ENCODE measurements around the gene ATXN7L1. TPM values are rescaled to one million over a fixed set of nuclear protein-coding genes. Genes with fewer than 3 reads are reported as not detected.

ATXN7L1 gene
- total RNA-seq, 4 donors from 2014 or later, result 8.0 to 14.1 (median 10.6) TPM

- no peak overlapping the region for H3K4me3 ChIP-seq
- no peaks in the 10 kb centered on the region for H3K9me3 ChIP-seq
- TF ChIP-seq CTCF (IDR thresholded peaks at IDR 0.05) (no peak), POLR2A (IDR thresholded peaks at IDR 0.05) (no peak)
- H3K27me3 ChIP-seq, result no peaks in the 10 kb centered on the region
- H3K27ac ChIP-seq, result no peak overlapping the region
- intact Hi-C loops (cut with DNase I), result no loop called here
- no peak for DNase-seq
- 92 to 96% methylated on average over 8 of the region's 8 CpGs for WGBS, 2 donors
- H3K36me3 ChIP-seq, result peaks cover 8 to 93% (median 18%) of the 10 kb centered on the region in 3 donors
- no peaks in the 10 kb centered on the region for H3K4me1 ChIP-seq
Measured at GRCh38 chr7:105637755-105638154, 238.6 kb downstream of the ATXN7L1 start.

- Histone ChIP-seq H3K27me3 (no peaks in the 10 kb centered on the region), H3K27ac (no peak overlapping the region), H3K9me3 (no peaks in the 10 kb centered on the region), H3K4me1 (no peaks in the 10 kb centered on the region), H3K36me3 (peaks cover 8 to 93% (median 18%) of the 10 kb centered on the region in 3 donors), H3K4me3 (no peak overlapping the region)
- WGBS, 2 donors, result 90 to 94% methylated on average over 5 to 8 of the region's 8 CpGs
- TF ChIP-seq CTCF (IDR thresholded peaks at IDR 0.05) (no peak), POLR2A (IDR thresholded peaks at IDR 0.05) (no peak)
- no peak for DNase-seq
- intact Hi-C loops (cut with DNase I), result no loop called here
Measured at GRCh38 chr7:105636982-105637381, 239.4 kb downstream of the ATXN7L1 start.

- DNase-seq, result no peak
- peaks cover 8 to 93% (median 18%) of the 10 kb centered on the region in 3 donors for H3K36me3 ChIP-seq
- H3K9me3 ChIP-seq, result no peaks in the 10 kb centered on the region
- no peaks in the 10 kb centered on the region for H3K4me1 ChIP-seq
- H3K27me3 ChIP-seq, result no peaks in the 10 kb centered on the region
- H3K27ac ChIP-seq, result no peak overlapping the region
- no peak for TF ChIP-seq CTCF (IDR thresholded peaks at IDR 0.05)
- WGBS, 2 donors, result 72 to 86% methylated on average over 5 of the region's 6 CpGs
- no peak overlapping the region for H3K4me3 ChIP-seq
- intact Hi-C loops (cut with DNase I), result no loop called here
Measured at GRCh38 chr7:105635197-105635596, 241.2 kb downstream of the ATXN7L1 start.

GRCh38 chr7:105625986-105626385 is 250.4 kb downstream of the ATXN7L1 start:
- TF ChIP-seq CTCF (IDR thresholded peaks at IDR 0.05), result no peak
- no peak for TF ChIP-seq POLR2A (IDR thresholded peaks at IDR 0.05)
- WGBS, 2 donors, result 75 to 86% methylated on average over 2 of the region's 2 CpGs
- intact Hi-C loops (cut with DNase I), result no loop called here
- Histone ChIP-seq H3K4me3 (no peak overlapping the region), H3K4me1 (peaks cover 0 to 22% (median 0%) of the 10 kb centered on the region in 3 donors), H3K9me3 (no peaks in the 10 kb centered on the region), H3K27me3 (no peaks in the 10 kb centered on the region), H3K36me3 (peaks cover 0 to 75% (median 6%) of the 10 kb centered on the region in 3 donors), H3K27ac (no peak overlapping the region)
- no peak for DNase-seq

GRCh38 chr7:105623906-105624305 is 252.5 kb downstream of the ATXN7L1 start:
- DNase-seq, result no peak
- intact Hi-C loops (cut with DNase I), result no loop called here
- Histone ChIP-seq H3K27me3 (no peaks in the 10 kb centered on the region), H3K36me3 (peaks cover 0 to 76% (median 6%) of the 10 kb centered on the region in 3 donors), H3K4me3 (no peak overlapping the region), H3K27ac (no peak overlapping the region), H3K9me3 (no peaks in the 10 kb centered on the region), H3K4me1 (peaks cover 0 to 22% (median 0%) of the 10 kb centered on the region in 3 donors)
- WGBS, 2 donors, result 96 to 99% methylated on average over 4 to 15 of the region's 15 CpGs
- TF ChIP-seq POLR2A (IDR thresholded peaks at IDR 0.05) (no peak), CTCF (IDR thresholded peaks at IDR 0.05) (no peak)

All from esophagus squamous epithelium (tissue), 5 donors.